ENCODE measurements around the gene ITGAE.
"Not testable (repeated sequence)": the region's sequence is repeated elsewhere in the genome, so short reads cannot be mapped to it uniquely, and the experiment has no call there.

Gene ITGAE

DNA sequence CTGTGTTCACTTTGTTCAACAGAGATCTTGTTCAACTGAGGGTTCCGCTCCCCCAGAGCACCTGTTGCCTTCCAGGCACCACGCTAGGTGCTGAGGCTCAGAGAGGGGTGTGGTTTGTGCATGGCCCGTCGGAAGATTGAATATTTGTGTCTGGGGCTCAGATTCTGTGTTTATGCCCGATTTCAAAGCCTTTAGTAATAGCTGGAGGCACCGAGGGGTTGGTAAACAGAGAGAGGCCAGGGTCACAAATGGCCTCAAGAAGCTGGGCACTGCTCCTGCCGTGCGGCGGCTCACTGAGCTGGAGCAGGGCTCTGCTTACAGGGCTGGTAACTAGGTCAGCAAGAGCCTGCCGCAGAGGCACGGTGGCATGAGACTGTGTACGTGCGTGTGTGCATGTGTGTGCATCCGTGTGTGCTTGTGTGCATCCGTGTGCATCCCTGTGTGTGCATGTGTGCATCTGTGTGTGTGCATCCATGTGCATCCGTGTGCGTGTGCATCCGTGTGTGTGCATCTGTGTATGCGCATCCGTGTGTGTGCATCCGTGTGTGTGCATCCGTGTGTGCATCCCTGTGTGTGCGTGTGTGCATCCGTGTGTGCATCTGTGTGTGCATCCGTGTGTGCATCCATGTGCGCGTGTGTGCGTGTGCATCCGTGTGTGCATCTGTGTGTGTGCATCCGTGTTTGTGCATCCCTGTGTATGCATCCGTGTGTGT lies 5.4 kb downstream of the ITGAE start:
- DNase-seq, result no peak

DNA sequence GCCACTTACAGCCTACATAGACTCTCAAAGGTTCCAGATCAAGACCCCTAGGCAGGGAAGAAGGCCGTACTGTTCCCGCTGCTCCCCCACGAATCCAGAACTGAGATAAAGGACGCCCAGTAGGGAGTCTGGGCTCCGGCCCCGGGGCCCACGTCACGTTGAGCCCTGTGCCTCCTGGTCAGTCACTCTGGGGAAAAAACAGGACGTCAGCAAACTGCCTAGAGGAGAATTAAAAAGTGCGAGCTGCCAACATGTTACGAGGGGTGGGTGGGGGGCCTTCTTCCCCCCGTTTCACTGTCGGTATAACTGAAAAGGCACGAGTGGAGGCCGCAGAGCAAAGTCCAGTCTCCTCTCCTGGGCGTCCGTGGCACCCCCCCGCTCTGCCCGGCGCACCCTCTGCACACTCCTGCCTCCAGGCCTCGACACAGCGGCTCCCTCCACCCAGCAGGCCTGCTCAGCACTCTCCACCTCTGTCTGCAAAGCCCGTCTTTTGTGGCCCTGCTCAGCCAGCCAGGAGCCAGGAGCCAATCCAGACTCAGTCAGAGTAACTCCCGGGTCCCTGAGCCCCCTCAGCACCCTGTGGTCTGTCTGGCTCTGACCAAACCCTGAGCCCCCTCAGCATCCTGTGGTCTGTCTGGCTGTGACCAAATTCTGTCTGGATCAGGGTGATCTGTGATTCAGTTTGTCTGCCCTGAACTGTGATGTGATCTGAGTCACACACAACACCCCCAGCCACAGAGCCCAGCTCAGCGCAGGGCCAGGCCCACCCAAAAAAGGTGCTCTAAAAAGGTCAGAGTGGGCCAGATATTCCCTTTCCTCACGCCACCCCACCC lies 6.2 kb downstream of the ITGAE start:
- DNase-seq, result no peak

DNA sequence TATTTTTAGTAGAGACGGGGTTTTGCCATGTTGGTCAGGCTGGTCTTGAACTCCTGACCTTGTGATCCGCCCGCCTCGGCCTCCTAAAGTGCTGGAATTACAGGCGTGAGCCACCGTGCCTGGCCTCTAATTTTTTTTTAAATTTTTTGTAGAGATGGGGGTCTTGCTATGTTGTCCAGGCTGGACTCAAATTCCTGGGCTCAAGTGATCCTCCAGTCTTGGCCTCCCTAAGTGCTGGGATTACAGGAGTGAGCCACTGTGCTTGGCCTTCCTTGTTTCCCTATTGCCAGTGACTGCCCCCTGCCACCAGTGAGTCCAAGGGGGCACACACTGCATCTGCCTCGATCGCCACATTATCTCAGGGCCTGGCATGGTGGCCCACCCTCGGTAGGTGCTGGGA lies 6.8 kb downstream of the ITGAE start:
- DNase-seq, result not testable (repeated sequence)

DNA sequence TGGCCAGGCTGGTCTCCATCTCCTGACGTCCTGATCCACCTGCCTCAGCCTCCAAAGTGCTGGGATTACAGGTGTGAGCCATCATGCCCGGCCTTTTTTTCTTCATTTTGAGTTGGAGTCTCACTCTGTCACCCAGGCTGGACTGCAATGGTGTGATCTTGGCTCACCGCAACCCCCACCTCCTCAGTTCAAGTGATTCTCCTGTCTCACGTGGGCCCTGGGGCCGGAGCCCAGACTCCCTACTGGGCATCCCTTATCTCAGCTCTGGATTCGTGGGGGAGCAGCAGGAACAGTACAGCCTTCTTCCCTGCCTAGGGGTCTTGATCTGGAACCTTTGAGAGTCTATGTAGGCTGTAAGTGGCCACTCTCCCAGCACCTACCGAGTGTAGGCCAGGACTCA lies 7.7 kb downstream of the ITGAE start:
- not testable (repeated sequence) for DNase-seq

DNA sequence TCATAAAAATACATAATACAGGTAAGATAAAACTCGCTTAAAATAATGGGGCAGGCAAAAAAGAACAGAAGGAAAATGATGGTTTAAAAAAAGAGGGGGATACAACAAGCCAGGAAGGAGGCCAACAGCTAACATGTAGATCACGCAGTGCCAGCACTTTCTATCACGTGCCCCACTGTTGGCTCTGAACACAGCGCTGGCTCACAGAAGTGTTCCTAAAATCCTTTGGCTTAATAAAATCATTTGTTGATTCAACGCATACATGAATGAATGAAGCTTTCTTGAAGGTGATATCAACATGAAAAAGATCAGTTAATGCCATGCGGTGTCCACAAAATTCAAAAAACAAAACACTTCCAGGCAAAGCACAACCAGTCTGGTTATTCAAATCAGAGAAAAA lies 8.5 kb downstream of the ITGAE start:
- DNase-seq, result no peak

DNA sequence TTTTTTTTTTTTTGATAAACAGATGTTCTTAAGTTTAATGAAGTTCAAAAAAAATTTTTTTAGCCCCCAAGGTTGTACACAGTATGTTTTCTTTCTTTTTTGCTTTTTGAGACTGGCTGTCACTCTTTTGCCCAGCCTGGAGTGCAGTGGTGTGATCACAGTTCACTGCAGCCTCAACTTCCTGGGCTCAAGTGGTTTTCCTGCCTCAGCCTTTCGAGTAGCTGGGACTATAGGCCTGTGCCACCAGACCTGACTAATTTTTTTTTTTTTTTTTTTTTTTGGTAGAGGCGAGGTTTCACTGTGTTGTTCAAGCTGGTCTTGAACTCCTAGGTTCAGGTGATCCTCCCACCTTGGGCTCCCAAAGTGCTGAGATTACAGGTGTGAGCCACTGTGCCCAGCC lies 12.8 kb downstream of the ITGAE start:
- peak in 1 of 3 experiments; percentile 2 for DNase-seq

DNA sequence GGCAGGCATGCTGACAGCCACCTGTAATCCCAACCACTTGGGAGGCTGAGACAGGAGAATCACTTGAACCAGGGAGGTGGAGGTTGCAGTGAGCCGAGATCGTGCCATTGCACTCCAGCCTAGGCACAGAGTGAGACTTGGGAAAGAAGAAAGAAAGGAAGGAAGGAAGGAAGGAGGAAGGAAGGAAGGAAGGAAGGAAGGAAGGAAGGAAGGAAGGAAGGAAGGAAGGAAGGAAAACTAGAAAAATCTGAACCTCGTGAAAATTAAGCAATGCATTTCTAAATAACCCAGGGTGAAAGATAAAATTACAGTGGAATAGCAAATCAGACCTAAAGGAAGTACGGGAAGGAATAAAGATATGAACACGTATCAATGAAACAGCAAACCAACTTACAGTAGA lies 15.7 kb downstream of the ITGAE start:
- not testable (repeated sequence) for DNase-seq

DNA sequence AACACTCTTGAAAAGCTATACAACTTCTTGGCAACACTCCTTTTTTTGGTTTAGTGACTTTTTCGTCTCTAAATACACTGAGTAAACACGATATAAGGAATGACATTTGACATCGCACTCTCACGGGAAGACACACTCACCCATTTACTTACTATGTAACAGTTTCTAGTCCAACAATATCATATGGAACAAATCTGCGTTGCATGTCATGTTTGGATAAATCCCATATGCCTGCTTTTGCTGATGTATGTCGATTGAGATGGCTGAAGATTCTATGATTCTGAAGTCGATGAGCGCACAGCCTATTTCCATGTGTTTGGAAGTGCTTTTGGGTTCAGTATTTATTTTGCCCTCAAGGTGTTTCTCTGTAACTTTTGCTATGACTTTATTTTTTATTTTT lies 18.2 kb downstream of the ITGAE start:
- DNase-seq, result no peak

DNA sequence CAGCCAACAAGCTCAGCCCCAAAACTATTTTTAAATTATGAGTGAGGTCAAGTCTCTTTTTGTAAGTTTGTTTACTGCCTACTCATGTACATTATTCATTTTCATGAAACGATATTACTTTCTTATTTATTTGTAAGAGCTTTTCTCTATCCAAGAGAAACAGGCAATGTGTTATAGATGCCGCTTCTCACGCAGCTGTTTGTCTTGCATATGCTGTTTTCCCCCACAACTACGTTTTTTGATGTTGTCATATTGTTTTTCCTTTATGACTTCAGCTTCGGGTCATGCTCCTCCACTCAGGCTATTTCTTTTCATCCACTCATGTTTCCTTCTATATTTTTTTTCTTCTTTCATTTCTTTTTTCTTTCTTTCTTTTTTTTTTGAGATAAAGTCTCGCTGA lies 20.0 kb downstream of the ITGAE start:
- no peak for DNase-seq

DNA sequence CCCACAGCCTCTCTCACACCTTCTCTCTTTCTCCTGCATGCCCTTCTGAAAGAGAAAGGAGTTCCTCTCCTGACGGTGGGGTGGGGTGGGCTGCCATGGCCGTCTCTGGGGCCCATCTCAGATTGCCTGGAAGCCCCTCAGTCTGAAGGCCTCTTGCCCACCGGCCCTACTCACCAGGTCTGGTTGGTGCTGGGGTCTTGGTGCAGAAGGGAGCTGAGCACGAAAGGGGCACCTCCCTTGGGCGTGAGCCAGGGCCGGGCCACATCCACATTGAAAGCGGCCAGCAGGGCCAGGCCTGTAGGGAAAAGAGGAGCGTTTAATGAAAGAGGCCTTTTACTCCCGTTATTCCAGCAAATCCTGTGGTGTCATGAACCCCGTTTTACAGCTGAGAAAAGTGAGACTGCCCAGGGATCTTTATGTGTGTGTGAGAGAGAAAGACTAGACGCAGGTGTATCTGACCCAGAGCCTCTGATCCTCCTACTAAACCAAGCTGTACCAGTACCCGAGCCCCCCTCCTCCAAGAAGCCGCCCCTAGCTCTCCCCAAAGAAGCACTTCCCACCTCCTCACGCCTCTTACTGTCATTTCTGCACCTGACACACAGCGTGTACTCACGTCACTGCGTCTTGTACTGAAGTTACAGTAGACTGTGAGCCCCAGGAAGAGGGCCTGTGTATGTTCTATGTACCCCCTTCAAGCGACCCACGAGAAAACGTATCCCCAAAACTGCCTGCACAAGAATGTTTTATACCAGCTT lies 23.4 kb downstream of the ITGAE start:
- DNase-seq, result no peak

DNA sequence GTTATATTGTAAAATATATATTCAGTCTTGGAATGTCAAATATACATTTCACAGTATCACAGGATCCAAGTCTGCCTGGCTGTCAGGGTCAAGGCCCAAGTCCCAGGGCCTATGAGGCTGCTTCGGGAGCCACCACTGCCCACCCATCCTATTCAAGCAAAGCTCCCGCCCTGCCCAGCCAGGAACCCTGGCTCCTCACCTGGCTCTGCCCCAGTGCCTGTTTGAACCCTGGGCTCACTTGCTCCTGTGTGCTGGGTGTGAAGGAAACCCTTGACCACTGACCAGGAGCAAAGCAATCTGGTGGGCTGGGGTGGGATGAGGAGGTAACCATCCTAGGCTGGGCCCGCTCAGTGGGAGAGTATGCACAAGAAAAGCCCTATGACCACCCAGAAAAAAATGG lies 27.0 kb downstream of the ITGAE start:
- no peak for DNase-seq

DNA sequence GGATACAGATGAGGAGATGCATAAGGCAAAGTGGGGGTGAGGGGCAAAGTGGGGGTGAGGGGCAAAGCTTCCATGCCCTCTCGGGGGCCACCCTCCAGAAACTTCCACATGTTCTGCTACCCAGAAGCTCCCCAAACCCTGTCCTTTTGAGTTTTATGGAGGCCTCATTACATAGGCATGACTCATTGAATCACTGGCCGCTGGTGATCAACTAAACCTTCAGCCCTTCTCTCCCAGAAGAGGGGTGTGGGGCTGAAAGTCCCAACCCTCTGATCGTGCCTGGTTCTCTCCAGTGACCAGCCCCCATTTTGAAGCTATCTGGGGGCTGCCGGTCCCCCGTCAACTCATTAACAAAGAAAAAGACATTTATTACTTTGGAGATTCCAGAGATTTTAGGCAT lies 27.5 kb downstream of the ITGAE start:
- DNase-seq, result no peak

DNA sequence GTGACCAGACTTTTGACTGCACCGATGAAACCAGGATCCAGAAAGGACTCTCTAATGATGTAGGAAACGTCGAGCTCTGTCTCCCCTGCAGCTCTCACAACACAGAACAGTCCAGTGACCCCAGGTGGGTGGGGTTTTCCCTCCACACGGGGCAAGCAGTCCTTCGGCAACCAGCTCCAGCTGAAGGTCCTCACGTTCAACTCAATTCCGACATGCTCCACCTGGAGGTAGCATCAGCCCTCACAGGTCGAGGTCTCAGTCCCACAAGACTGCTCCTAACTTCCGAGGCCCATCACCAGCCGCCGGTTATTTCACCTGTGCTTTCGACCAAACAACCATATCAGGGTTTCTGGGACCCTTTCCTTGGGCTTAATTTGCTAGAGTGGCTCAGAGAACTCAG lies 28.2 kb downstream of the ITGAE start:
- no peak for DNase-seq

DNA sequence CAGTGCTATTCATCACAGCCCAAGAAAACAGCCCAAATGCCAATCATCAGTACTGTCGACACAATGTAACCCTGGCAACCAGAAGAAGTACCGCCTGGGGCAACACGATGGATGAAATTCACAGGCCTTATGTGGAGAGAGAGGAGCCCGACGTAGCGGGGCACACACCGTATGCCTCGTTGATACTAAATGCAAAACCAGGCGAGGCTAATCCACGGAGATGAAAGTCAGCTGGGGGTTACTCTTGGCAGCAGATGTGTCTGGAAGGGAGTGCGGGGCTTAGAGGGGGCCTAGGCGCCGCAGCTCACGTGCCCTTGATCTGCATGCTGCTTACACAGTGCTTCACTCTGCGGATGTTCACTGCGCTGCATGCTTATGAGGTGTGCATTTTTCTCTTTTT lies 29.8 kb downstream of the ITGAE start:
- DNase-seq, result peak in 2 of 3 experiments; percentile 5 to 43

DNA sequence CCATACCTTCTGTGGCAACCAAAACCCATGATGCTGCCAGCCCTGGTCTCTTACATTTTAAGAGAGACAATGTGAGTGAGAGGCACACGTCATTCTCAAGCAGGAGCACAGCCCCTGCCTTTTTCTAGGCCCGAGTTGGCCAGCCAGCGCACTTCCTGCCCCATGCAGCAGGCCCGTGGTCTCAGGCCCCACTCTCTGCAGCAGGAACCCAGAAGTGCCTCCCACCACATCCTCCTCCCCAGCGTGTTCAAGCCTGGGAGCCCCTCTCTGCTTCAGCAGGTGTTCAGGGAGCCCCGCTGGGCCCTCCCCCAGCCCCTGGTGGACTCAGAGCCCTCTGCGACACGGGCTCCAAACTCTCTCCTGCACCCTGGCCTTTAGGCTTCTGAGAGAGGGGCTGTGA lies 30.5 kb downstream of the ITGAE start:
- DNase-seq, result no peak

DNA sequence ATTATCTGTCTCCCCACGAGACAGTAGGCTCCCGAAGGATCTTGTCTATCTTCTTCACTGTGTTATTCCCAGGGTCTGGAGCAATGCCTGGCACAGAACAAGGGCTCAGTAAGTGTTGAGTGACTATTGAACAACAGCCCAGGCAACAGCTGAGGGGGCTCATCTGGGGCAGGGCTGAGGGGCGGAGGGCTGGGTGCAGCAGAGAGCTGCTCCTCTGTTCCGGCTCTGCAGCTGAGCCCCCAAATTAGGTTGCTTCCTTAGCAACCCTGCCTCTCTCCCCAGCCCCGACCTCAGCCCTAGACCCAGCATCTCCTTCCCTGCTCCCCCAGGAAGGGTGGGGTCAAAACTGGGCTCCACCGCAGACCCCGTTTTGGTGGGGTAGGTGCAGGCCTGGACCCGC lies 32.2 kb downstream of the ITGAE start:
- no peak for DNase-seq

DNA sequence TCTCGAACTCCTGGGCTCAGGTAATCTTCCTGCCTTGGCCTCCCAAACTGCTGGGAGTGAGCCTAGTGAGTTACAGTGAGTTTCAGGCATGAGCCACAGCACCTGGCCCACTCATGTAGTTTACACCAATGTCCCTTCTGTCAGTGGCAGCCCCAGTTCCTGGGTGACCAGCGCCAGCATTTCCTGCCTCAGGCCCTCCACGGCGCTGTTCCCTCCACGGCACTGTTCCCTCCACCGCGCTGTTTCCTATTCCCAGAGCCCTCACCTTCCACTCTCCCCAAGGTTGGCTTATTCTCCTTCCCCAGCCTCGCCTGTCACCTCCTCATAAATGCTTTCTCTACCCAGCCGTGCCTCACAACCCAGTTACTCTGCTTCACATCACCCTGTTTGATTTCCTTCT lies 32.6 kb downstream of the ITGAE start:
- DNase-seq, result no peak

DNA sequence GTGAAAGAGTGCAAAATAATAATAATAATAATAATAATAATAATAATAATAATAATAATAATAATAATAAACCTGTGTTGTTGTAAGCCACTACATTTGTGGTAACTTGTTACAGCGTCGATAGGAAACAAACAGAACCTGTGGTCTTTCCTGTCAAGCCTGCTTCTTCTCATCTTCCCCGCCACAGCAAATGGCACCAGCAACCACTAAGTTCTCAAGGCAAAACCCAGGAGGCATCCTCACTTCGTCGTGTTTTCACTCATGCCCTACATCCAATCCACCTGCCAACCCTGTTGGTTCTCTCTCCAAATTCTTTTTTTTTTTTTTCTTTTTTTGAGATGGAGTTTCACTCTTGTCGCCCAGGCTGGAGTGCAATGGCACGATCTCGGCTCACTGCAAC lies 34.2 kb downstream of the ITGAE start:
- DNase-seq, result no peak

DNA sequence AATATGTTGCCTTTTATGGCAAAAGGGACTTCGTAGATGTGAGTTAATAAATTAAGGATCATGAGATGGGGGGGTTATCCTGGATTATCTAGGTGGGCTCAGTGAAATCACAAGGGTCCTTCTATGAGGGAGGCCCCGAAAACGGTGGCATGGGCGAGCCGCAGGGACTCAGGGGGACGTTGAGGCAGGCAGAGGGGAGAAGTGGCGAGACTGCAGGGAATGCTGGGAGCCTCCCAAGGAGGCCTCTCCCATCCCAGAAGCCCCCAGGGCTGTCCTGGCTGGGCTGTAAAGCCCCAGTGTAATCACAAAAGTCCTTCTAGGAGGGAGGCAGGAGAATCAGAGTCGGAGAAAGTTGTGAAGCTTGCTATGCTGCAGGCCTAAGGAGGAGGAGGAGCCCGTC lies 35.0 kb downstream of the ITGAE start:
- DNase-seq, result no peak

DNA sequence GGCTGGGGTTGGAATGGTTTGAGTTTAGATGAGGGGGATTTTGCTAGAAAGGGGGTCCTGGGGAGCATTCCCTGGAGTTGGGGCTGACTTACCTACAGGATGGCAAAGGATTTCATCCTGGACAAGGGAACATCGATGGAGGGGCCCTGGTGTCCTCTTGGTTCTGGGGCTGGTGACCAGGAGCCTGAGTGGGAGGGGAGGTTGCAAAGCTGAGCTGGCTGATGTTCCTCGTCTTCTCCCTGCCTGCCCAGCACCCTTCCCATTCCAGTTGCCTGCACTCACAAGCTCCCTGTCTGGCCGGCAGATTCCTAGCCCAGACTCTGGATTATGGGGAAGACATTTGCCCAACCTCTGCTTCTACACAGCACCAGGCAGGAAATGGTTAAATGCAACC lies 37.2 kb downstream of the ITGAE start:
- DNase-seq, result no peak

DNA sequence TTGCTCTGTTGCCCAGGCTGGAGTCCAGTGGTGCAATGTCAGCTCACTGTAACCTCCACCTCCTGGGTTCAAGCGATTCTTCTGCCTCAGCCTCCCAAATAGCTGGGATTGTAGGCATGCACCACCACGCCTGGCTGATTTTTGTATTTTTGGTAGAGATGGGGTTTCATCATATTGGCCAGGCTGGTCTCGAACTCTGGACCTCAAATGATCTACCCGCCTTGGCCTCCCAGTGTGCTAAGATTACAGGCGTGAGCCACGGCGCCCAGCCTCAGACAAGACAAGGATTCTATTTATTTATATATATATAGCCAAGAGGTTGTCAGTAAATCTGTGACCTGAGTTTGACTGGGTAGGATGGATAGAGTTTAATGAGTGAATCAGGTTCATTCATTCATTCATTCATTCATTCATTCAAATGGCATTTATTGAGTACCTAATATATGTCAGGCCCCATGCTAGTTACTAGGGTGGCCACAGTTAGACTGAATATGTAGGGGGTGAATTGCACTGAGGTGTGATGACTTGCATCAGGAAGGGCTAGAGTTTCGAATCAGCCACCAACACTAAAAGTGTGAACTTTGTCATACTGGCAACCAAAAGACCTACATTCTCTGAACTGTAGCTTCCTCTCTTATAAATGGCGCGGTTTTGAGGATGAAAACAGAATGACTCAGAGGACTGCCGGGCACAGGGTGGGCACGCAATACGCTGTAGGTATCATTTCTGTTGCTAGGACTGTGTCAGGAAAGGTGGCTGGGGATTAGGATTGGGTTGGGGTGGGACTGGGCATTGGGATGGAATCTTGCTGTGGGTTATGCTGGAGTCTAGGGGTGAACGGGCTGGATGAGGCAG lies 37.8 kb downstream of the ITGAE start:
- DNase-seq, result no peak

DNA sequence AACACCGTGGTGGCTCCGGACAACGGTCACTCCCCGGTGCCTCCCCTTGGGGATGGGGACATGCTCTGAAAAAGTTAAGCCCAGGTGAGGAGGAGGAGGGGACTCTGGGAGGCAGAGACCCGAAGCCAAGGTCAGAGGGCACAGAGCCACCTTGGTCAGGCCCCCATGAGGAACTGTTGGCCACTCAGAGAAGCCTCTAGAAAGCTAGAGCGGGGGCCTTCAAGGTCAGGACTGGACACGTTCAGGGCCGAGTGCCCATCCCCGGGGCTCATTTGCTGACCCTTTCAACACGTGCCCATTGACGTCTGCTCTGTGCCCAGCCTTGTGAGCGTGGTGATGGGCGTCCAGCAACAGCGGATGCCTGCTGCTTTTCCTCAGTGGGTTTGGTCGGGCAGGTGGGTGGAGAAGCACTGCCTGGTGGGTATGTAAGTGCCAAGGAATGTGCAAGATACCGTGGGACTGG lies 39.0 kb downstream of the ITGAE start:
- DNase-seq, result no peak
